A673 (cell line): Measurements from ENCODE around the gene ATP6V1G3. TPM values are rescaled to one million over a fixed set of nuclear protein-coding genes. Genes with fewer than 3 reads are reported as not detected.

Experiments used
- BruUV-seq: library from RNA; stranded (reverse); fragments of 400-500 nt; replicated peaks from 2 replicates; lab custom pipeline; 2021; lab: Mats Ljungman, UMichigan
- CTCF ChIA-PET: fragments of 300-600 bp; sonication (Branson Sonifier 250); formaldehyde crosslinking; loops from one replicate; lab custom pipeline; 2022; ENCODE audit warnings: antibody characterized with exemption; lab: Charles Lee
- POLR2A ChIA-PET: fragments of 300-600 bp; sonication (Branson Sonifier 250); formaldehyde crosslinking; loops from one replicate; lab custom pipeline; 2022; ENCODE audit warnings: antibody characterized with exemption; ENCODE audit not compliant: low non-redundant PET; lab: Charles Lee
- DNase-seq: peaks from one replicate; pipeline ENCODE4 v3.0.0-alpha.2; 2015; ENCODE audit warnings: low spot score
- H3K27ac ChIP-seq: fragments of 200-600 bp; sonication (generic); 2 replicates; pipeline ENCODE4 v1.5.1; 2016; ENCODE audit warnings: mixed run types, low read depth, mild to moderate bottlenecking, mixed read lengths, antibody characterized with exemption, low read length; ENCODE audit not compliant: poor library complexity, severe bottlenecking
- H3K27me3 ChIP-seq: fragments of 200-600 bp; sonication (generic); replicated peaks from 2 replicates; pipeline ENCODE4 v1.6.1; 2017; ENCODE audit warnings: mixed run types, low read depth, mild to moderate bottlenecking, mixed read lengths, antibody characterized with exemption, low read length; ENCODE audit not compliant: insufficient read depth, poor library complexity
- H3K36me3 ChIP-seq: fragments of 200-600 bp; sonication (generic); 2 replicates; pipeline ENCODE4 v1.6.1; 2016; ENCODE audit warnings: mixed run types, mild to moderate bottlenecking, mixed read lengths, antibody characterized with exemption, low read length; ENCODE audit not compliant: insufficient read depth, poor library complexity, severe bottlenecking
- H3K4me1 ChIP-seq: fragments of 200-600 bp; sonication (generic); 2 replicates; pipeline ENCODE4 v1.6.1; 2017; ENCODE audit warnings: mixed run types, mild to moderate bottlenecking, mixed read lengths, antibody characterized with exemption, low read length; ENCODE audit not compliant: insufficient read depth, poor library complexity, severe bottlenecking
- H3K4me3 ChIP-seq: fragments of 200-600 bp; sonication (generic); 2 replicates; pipeline ENCODE4 v1.5.1; 2016; ENCODE audit warnings: low read depth, mixed run types, mild to moderate bottlenecking, mixed read lengths, low read length; ENCODE audit not compliant: poor library complexity, severe bottlenecking
- H3K9me3 ChIP-seq: fragments of 200-600 bp; sonication (generic); 2 replicates; pipeline ENCODE4 v1.6.1; 2016; ENCODE audit warnings: mixed run types, low read depth, mild to moderate bottlenecking, mixed read lengths, antibody characterized with exemption, low read length; ENCODE audit not compliant: poor library complexity, severe bottlenecking
- CTCF ChIP-seq: fragments of 300-800, 200-600 bp; sonication (generic); conservative IDR thresholded peaks from 2 replicates; pipeline ENCODE4 v1.5.1; 2017; ENCODE audit warnings: low read depth, mild to moderate bottlenecking, antibody characterized with exemption, low read length, moderate library complexity, mixed read lengths
- EZH2 ChIP-seq: fragments of 200-600 bp; sonication (generic); IDR thresholded peaks from 2 replicates; pipeline ENCODE4 v1.6.1; 2017; ENCODE audit warnings: borderline replicate concordance, low read depth, mild to moderate bottlenecking, mixed read lengths, antibody characterized with exemption, low read length; ENCODE audit not compliant: poor library complexity, severe bottlenecking
- intact Hi-C: fragments of 100-400 bp; cut with micrococcal nuclease; formaldehyde crosslinking; loops from one replicate; pipeline ENCODE4 v1.10.0; 2022; ENCODE audit not compliant: unreplicated experiment
- total RNA-seq: library from RNA; stranded (reverse); gene quantifications from 2 replicates; pipeline ENCODE4 v1.2.3, GENCODE V29; 2021

ATP6V1G3 gene
- total RNA-seq, 1 experiment from 2014 or later: 0.71 TPM

GRCh38 chr1:198545156-198545555 is 4.7 kb upstream of the ATP6V1G3 start:
- ChIA-PET CTCF (no interaction called here), POLR2A (no interaction called here)
- TF ChIP-seq CTCF: no peak
- no peak for TF ChIP-seq EZH2
- Histone ChIP-seq H3K4me3 (no peak overlapping the region), H3K27me3 (no peaks in the 10 kb centered on the region), H3K36me3 (no peaks in the 10 kb centered on the region), H3K27ac (no peak overlapping the region), H3K4me1 (no peaks in the 10 kb centered on the region), H3K9me3 (no peaks in the 10 kb centered on the region)
- intact Hi-C loops: no loop called here
- no peak for DNase-seq
- no TSS peak for BruUV-seq

GRCh38 chr1:198544265-198544664 is 3.8 kb upstream of the ATP6V1G3 start:
- Histone ChIP-seq H3K27ac (no peak overlapping the region), H3K27me3 (no peaks in the 10 kb centered on the region), H3K4me1 (no peaks in the 10 kb centered on the region), H3K36me3 (no peaks in the 10 kb centered on the region), H3K4me3 (no peak overlapping the region), H3K9me3 (no peaks in the 10 kb centered on the region)
- no peak for DNase-seq
- POLR2A ChIA-PET: no interaction called here
- intact Hi-C loops: no loop called here
- CTCF ChIA-PET: no interaction called here
- BruUV-seq: no TSS peak
- TF ChIP-seq CTCF (no peak), EZH2 (no peak)

- no TSS peak for BruUV-seq
- Histone ChIP-seq H3K27me3 (no peaks in the 10 kb centered on the region), H3K4me1 (no peaks in the 10 kb centered on the region), H3K36me3 (no peaks in the 10 kb centered on the region), H3K4me3 (no peak overlapping the region), H3K9me3 (no peaks in the 10 kb centered on the region), H3K27ac (no peak overlapping the region)
- DNase-seq: no peak
- no peak for TF ChIP-seq EZH2
- TF ChIP-seq CTCF: no peak
- ChIA-PET POLR2A (no interaction called here), CTCF (no interaction called here)
- intact Hi-C loops: no loop called here
Observed at GRCh38 chr1:198543670-198544260, 3.3 kb upstream of the ATP6V1G3 start.
